HG03060 (cell line): Measurements from ENCODE around the gene WEE2.

ENCODE experiments used
- ATAC-seq: cut with Tn5 transposase; IDR thresholded peaks from one replicate; pipeline ENCODE4 v1.9.1; 2021; ENCODE audit warnings: low read depth, moderate number of reproducible peaks; ENCODE audit not compliant: unreplicated experiment

Gene WEE2

DNA sequence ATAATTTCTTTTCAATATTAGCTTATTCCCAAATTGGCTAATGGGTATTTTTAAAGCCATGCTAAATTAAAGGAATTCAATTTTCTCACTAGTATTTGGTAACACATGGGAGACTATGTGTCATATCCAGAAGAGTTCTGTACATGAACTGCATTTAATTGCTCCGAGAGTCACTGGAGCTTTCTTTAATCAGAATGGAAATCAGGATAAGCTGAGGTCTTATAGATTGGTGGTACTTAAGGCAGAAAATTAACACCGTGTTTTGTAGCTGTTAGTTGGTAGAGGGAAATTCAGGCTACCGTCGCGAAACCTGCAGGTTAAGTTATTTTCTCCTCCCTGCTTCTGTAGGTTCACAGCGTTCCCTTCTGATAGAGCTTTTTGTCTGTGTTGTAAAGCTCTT, at the start of gene WEE2:
Gene WEE2 (plus strand): TSS at position 3 of the 400 bp plus-strand sequence. CDS start 406 bp downstream, outside the sequence.
- ATAC-seq = no peak

DNA sequence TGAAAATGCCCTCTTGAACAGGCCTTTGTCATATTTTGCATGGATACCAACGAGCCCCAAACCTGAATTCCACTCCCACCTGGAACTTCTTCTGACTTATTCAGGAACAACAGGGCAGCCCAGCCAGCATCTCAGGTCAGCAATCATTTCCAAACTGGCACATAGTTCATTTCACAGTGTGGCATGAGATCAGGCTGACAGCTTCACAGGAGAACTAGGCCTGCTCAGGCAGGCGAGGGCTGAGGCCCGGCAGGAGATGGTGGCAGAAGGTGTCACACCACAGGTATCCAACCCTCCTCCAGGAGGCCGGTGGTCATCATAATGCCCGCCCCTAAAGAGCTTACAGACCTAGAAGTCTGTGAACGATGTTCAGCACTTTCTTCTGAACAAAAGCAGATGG, 48.7 kb upstream of the WEE2 start:
- no peak for ATAC-seq

DNA sequence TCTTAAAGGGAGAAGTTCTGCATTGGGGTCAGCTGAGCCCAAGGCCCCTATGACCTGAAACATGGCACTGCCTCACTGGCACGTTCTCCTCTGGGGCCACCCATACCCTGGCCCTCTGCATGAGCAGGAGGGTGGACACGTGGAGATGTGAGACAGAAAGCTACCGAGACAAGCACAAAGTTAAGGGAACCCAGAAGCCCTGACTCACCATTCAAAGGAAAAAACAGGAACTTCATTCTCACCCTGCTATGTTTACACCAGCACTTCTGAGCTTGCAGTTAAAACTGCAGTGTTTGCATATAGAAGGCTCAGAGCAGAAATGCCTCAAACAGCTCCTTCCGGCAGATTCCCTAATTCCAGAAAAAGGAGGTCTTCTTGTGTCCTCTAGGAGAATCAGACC, 47.9 kb upstream of the WEE2 start:
- ATAC-seq = no peak

DNA sequence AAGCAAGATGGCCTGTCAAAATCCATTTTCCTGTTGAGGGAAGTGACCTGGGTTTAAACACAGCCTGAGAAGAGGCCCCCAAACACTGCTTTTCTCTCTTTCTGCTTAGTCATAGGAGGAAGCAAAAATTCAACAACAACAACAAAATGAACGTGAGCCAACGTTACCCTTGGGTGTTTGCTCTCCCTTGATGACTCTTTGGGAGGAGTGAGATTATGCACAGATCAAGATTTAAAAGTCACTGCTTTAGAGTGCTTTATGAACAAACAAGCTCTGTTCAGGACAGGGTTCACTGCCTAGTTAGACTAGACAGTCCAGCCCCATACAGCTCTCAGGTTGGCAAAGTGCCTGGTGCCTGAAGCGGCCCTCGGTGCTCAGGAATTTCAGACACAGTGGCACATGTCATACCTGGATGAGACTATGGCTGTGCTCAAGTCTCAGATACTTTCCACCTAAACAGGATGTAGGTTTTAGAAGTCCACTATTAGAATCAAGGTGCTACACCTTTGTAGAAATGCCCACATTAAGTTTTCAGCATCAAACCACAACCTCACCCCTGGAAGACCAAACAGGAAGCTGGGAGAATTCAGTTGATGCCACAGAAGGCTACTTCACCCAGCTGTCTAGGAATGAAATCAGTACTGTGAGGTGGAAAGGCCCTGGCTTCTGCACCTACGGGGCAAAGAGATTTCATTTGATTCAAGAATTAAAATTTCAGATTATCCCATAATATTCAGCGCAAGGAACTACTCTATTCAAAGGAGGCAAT, 44.9 kb upstream of the WEE2 start:
- ATAC-seq = no peak

DNA sequence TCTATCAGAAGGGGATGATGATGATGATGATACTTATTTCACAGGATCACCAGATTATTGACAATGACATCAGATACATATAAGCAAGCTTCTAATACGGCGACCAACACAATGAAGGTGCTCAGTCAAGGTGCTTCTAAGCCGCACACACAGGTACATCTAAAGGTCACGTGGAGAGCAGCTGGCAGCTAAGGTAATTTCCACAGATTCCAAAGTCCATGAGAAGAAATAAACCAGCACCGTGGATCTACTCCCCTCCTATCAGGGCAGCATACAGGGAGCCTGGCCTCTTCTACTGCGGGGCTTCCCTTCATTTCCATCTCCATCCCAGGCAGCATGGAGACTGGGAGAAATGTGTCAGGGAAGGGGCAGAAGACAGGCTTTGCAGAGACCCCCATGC, 43.7 kb upstream of the WEE2 start:
- no peak for ATAC-seq

DNA sequence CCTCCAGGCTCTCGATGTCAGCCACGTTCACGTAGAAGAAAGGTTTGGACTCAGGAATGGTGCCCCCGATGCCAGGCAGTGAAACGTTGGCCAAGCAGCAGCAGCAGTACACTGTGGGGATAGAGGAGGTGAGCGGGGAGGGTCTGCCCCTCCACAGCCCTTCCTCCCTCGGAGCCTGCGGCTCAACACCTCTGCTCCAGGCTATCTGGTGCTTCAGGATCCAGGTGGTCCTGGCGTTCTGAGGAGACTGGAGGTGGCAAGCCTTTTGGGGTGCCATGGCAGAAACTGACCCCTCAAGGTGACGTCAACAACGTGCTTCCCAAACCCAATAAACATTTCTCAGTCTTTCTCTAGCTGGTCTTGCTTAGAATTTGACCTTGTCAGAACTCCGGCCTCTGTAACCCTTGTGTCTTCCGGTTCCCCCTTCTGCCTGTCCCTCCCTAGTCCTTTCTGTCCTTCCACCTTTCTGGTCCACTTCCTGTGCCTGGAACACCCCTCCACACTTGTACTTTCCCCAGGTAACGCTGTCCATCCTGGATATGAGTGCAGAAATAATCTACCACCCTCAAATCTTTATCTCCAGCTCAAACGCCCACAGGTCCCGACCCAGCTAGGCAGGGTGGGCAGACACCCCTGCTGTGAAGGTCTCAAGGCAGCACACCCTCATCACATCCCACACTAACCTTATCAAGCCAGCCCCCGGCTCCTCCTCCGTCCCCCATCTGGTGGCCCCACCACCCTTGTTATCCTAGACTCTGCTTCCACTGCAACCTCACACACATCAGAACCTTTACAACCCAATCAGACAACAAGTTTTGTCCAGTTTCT, 42.7 kb upstream of the WEE2 start:
- ATAC-seq = no peak

DNA sequence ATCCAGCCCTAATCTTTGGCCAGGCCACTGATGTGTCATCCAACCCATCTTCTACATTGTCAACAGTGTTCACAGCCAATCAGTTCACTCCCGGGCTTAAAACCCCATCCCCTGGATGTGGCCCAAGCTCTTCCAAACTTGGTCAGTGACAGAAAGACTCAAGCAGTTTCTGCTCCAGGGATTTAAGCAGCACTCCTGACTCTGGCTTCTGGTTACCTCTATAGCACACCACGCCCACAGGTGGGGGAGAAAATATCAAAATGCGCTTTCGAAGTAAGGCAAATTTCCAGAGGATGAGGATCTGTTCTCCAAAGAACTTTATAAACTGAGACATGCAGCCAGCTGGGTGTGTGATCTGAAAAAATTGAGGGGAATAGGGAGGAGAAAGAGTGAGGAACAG, 42.1 kb upstream of the WEE2 start:
- no peak for ATAC-seq

DNA sequence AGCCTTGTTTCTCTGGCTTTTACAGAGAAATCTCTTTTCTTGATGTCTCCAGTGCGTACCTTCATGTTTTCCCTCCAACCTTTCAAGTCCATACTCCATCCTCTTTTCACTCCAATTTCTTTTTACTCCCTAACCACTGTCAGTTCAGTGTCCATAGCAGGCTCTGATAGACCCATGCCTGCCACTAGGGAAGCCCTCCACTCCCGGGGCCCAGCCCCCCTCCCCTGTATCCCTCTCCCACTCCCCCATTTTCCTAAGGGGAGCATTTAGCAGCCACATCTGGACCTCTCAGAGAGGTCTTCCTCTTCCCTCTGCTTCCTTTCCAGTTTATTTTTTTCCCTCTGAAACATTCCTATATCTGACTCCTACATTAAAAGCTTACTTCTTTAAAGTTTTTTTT, 39.3 kb upstream of the WEE2 start:
- no peak for ATAC-seq

DNA sequence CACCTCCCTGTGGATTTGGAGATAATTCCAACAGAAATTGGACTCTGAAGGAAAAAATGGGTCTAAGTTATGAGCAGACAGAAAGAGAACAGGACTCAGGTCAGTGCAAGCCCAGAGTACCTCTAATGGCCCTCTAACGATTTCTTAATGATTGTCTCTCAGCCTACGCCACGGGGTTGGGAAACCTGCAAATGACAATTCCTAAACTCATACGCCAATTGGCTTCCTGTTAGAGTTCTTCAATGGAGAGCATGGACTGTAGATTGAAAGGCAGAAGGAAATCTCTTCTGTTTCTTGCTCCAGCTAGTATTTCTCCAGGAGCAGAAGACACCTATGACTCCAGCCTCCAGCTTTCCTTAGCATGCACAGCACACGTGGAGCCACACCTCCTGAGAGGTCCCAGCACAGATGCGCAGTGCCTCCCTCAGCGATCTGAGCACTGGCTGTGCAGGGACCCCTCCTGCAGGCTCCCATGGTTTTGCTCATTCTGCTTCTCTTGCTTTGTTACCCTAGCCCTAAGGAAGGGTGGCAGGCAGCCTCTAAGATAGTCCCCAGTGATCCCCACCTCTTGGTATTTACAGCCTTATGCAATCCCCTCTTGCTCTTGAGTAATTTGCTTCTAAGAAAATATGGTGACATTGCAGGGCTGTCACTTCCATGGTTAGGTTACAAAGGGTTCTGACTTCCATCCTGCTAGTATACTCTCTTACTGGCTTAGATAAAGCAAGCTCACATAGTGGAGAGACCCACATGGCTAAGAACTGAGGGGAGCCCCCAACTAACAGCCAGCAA, 36.3 kb upstream of the WEE2 start:
- ATAC-seq = no peak

DNA sequence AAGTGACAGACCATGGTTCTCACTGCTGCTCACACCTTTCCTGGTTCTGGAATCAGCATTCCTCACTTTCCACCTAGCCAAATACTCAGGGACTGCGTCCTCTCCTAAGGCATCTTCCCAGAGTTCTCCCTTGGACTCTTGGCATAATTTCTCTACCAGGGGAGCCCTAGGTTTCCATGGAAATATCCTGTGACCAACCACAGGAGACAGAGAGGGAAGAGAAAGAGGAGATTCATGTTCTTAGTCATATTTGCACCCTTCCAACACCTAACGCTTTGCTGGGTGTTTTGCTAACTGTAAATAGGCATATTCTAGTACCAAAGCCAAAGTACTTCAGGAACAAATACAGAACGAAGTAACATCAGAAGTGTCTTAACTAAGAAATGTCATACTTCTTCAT, 34.8 kb upstream of the WEE2 start:
- no peak for ATAC-seq

DNA sequence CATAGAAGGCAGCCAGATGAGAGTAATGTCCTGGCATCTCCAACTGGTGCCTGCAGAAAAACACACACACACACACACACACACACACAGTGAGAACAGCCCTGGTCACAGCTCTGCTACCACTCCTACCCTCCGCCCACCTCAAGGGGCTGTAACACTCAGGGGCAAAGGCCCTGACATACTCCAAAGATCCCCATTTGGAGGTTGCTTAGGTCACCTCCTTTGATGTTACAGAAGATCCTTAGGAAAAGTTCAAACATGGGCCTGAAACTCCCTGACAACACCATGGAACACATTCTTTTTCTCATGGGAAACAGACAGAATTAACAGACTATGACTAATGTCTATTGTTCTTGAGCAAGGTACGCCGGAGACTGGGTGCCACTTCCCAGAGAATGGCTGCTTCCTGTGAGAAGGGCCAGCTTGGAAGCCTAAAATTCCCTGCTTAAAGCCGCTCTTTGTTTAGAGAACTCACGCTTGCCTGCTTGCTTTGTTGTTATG, 33.9 kb upstream of the WEE2 start:
- ATAC-seq = no peak

DNA sequence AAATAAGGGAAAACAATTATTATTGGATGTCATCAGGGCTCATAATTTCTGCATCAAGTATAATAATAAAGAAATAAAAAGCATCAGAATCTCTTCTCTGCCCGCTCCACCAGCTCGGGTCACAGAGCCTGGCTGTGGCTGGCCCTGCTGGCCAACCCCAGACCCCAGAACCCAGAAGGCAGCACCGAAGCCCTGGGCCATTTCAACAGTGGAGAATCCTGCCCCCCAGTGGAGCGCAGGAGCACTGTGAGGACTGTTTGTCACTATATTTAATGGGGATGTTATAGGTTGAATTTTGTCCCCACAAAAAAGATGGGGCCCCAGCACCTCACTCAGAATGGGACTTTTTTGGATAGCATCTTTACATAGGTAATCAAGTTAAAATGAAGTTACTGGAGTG, 33.5 kb upstream of the WEE2 start:
- ATAC-seq = no peak

DNA sequence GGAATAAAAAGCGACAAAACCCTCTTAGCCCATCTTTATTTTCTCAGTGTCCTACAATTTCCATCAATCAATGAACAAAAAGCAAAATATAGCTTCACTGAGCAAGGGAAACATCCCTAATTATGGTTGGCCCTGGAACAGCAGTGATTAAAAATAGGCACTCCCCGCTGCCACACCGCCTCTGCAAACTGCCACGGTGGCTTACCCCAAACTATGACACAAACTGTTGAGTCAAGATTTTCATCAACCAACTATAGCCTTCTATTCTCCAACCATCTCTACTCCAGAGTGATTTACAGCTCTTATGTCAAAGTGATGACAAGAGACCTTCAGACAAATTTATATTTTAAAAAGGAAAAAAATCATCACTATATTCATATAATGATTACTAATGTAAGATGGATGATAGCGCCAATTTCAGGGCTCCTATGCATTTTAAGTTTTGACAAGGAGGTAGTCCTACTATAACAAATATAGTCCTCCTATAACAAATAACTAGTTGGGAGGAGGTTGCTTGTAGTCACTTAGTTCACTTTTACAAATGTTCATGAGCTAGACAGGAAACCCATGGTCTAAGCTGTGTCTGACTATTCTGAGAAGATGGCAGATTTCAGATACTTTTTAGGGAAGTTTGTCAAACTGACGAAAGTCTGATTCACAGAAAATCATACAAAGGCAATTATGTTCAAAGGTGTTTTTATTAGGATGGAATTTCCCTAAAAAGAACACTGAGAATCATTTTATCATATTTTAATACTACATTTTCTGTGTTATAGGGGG, 32.5 kb upstream of the WEE2 start:
- no peak for ATAC-seq

DNA sequence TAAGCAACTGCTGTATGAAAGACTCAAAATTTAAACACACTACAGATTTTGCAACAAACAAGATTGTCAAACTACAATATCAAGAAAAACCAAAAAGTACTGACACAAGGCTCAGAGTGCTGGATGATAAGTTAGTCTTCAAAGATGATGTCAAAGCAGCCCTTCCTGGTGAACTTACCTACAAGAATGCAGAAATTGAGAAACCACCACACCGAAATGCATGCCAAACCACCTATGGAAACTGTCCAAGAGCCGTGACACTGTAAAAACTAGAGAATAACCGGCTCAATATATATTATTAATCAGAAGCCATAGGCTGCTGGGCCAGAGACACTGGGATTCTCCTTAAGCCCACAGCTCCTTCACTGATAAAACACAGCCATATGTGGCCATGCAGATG, 31.5 kb upstream of the WEE2 start:
- ATAC-seq = no peak

DNA sequence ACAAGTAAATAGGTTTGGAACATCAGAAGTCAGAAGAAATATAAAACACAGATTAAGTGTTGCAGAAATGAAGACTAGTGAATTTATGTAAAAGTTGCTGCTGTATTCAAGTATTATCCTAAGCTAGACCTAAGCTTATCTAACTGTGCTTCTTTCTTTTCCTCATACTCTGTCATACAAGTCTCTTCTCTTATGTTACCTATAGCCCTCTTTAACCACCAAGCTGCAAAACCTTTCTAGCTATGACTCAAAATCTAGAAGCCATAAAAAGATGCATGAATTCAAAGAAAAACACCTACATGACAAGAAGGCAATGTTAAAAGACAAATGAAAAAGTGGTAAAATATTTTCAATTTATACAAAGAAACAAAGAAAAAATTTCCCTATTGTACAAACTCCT, 29.1 kb upstream of the WEE2 start:
- ATAC-seq = peak; percentile 50

DNA sequence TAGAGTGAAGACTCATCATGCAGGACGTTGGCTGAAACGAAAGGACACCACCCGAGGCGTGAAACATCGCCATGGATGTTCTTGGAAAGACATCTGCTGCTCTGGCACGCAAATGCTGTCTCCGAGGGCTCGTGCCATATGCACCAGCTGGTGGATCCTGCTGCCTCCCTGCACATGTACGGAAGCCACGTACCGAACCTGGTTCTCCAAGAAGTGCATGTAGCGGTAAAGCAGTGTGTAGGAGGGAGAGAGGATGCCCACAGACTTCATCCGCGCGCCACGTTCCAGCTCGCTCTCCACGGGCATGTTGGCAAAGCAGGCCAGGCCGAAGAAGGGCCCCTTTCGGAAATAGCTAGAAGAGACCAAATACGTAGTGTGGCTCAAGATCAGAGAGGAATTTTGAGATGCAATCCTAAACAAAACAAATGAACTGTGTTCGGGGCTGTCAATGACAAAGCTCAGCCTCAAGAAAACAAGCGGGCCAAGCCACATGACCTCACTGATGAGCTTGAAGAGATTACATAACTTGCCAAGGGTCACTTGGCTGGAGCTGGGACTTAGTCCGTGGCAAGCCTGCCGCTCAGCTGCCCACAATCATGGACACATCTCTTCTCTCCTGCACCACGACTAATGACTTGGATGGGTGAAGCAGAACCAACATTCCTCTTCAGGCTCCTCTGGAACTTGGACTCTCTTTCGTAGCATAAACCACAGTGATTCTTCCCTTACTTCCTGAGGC, 22.7 kb upstream of the WEE2 start:
- no peak for ATAC-seq

DNA sequence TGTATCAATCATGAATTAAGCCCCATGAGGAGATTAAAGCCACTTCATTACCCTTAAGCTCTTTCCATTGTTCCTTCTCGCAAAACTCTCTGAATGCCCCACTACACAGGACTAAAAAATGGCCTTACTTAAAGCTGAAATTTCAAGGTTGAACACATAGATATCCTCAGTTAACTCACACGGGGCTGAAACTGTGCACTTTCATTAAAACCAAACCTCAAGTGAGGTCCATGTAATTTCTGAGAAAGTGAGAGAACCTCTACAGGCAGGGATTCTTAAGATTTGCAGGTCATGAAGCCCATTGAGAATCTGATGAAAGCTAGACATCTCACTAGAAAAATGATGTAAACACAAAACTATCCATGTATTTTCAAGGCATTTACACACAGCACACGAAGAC, 22.1 kb upstream of the WEE2 start:
- no peak for ATAC-seq

DNA sequence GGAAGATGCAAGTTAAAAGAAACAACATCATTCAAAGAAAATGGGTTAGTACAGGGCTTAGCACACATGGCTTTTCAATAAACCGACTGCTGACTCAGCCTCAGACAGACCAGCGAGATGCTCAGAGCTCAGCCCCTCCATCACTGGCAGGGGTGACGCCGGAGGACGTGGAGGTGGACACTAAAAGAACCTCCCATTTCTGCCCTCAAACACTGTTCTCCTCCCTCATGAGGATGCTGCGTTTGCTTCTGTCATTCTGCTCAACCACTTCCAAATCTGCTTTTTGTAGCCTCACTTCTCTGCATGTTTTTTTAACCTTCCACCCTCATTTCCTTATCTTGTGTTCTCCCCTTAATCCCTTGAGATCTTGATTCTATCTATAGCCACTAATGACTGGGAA, 21.5 kb upstream of the WEE2 start:
- ATAC-seq = no peak

DNA sequence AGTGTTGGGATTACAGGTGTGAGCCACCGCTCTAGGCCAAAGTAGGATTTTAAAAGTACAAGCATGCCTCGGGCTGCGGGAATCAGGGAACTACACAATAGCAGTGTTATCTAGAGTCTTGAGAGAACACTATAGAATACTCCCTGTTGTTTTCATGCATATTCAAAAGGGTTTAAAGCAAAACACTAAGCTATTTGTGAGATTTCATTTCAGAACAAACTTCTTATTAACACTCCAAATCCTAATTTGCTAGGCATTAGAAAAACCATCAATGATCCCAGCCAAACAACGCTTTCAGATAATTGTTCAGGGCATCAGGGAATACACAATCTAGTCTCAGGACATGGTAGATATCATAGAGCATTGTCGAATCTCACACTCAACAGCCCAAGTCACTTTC, 20.1 kb upstream of the WEE2 start:
- no peak for ATAC-seq
